Neutrophil (primary cell): ENCODE data around the gene EPS8.

ENCODE experiments used
- H3K27ac ChIP-seq: fragments of 200-600 bp; sonication (generic); 2 replicates; pipeline ENCODE4 v1.5.1; 2016; ENCODE audit warnings: mild to moderate bottlenecking, moderate library complexity
- H3K27me3 ChIP-seq: fragments of 200-600 bp; sonication (generic); 2 replicates; pipeline ENCODE4 v1.6.0; 2016; ENCODE audit warnings: mild to moderate bottlenecking
- H3K36me3 ChIP-seq: fragments of 200-600 bp; sonication (generic); 2 replicates; pipeline ENCODE4 v1.5.1; 2017
- H3K4me1 ChIP-seq, 2 experiments: fragments of 200-600 bp in 1 of 2; sonication (generic) in 1 of 2; 1 replicate in 1 of 2; 2 replicates in 1 of 2; pipeline versions ENCODE4 v1.5.1 to v1.6.1; 2013 to 2016; ENCODE audit warnings: low read depth in 1 of 2, low read length in 1 of 2, mild to moderate bottlenecking in 1 of 2, moderate library complexity in 1 of 2; ENCODE audit not compliant: control insufficient read depth in 1 of 2, insufficient read depth in 1 of 2
- H3K4me3 ChIP-seq, 2 experiments: fragments of 200-600 bp in 1 of 2; sonication (generic) in 1 of 2; 1 replicate in 1 of 2; 2 replicates in 1 of 2; pipeline ENCODE4 v1.5.1; 2013 to 2016; ENCODE audit warnings: low read depth in 1 of 2, low read length in 1 of 2, mild to moderate bottlenecking in 1 of 2, moderate library complexity in 1 of 2
- H3K9me3 ChIP-seq: fragments of 200-600 bp; sonication (generic); 2 replicates; pipeline ENCODE4 v1.5.1; 2016
- TF ChIP-seq, protein P1 (sequence below): fragments of 200-600 bp; sonication (generic); IDR thresholded peaks from 2 replicates; pipeline ENCODE4 v1.5.1; 2016; ENCODE audit warnings: antibody characterized with exemption

Gene EPS8

DNA sequence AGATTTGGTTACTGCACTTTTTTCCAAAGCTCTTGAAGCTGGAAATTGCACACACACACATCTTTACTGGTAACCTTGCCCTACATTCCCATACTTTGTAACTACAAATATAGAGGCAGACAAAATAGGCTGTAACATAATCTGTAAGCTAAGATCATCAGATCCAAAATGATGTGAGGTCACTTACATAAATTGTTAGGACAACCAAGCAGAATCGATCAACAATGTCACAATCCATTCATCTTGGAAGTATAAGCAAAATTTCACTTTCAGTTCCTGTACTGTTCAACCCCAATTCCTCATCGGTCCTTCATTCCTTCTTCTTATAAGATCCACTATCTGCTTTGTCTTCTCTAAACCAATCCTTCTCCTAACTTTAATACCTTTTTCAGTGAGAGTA is 72.6 kb downstream of the EPS8 start:
- Histone ChIP-seq H3K4me1 (no peaks in the 10 kb centered on the region), H3K9me3 (no peaks in the 10 kb centered on the region)

DNA sequence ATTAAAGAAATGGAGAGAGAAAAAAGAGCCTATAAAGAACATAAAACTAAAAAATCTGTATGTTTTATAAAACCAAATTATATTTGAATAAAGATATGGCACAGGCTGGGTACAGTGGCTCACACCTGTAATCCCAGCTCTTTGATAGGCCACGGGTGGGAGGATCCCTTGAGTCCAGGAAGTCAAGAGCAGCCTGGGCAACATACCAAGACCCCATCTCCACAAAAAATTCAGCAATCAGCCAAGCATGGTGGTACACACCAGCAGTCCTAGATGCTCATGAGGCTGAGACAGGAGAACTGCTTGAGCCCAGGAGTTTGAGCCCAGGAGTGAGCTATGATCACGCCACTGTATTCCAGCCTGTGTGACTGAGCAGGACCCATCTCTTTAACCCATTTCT is 74.9 kb downstream of the EPS8 start:
- H3K4me3 ChIP-seq = no peak overlapping the region
- H3K27ac ChIP-seq = no peak overlapping the region
- H3K9me3 ChIP-seq = no peaks in the 10 kb centered on the region
- H3K36me3 ChIP-seq = no peaks in the 10 kb centered on the region
- no peaks in the 10 kb centered on the region for H3K4me1 ChIP-seq
- TF ChIP-seq, protein P1, sequence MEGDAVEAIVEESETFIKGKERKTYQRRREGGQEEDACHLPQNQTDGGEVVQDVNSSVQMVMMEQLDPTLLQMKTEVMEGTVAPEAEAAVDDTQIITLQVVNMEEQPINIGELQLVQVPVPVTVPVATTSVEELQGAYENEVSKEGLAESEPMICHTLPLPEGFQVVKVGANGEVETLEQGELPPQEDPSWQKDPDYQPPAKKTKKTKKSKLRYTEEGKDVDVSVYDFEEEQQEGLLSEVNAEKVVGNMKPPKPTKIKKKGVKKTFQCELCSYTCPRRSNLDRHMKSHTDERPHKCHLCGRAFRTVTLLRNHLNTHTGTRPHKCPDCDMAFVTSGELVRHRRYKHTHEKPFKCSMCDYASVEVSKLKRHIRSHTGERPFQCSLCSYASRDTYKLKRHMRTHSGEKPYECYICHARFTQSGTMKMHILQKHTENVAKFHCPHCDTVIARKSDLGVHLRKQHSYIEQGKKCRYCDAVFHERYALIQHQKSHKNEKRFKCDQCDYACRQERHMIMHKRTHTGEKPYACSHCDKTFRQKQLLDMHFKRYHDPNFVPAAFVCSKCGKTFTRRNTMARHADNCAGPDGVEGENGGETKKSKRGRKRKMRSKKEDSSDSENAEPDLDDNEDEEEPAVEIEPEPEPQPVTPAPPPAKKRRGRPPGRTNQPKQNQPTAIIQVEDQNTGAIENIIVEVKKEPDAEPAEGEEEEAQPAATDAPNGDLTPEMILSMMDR = no peak
- H3K27me3 ChIP-seq = no peaks in the 10 kb centered on the region

More for the DNA sequence above, 72.6 kb downstream of the EPS8 start:
- H3K4me3 ChIP-seq = no peak overlapping the region
- H3K27me3 ChIP-seq = no peaks in the 10 kb centered on the region
- H3K36me3 ChIP-seq = no peaks in the 10 kb centered on the region
- H3K27ac ChIP-seq = no peak overlapping the region
- TF ChIP-seq, protein P1 = no peak

DNA sequence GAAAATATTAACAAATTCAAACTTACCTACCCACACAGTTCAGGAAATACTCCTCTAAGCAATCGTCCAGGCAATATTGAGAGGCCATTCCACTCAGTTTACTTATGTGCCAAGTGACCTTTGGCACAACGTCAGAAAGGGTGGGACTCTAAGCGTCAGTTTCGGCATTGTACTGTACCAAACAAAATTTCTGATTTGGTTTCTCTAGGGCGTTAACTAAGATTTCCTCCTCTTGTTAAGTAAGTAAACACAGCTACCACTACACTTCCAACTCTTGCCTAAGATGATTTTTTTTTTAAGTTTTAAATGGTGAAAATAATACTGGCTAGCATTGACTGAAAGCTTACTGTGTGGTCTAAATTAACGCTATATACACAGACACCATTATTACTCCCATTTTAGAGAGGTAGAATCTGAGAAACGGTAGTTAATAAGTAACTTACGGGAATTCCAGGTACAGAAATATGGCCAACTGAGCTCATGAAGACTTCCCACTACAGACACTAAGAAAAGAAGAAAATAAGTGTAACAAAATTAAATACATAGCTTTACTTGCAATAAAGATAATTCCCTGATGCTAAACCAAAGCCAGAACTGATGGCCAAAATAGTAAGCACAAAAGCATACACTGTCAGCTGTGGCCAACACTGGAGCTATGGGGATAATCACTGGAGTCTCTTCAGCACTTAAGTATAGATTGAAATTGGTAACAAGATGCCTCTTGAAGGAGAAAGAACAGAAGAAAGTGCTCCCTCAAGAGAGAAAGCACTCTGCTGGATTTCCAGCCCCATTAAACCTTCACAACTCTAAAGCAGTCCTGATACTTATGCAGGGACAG is 76.1 kb downstream of the EPS8 start:
- H3K9me3 ChIP-seq = no peaks in the 10 kb centered on the region
- H3K27me3 ChIP-seq = no peaks in the 10 kb centered on the region
- no peaks in the 10 kb centered on the region for H3K4me1 ChIP-seq
- H3K27ac ChIP-seq = no peak overlapping the region
- TF ChIP-seq, protein P1 = no peak
- H3K36me3 ChIP-seq = no peaks in the 10 kb centered on the region
- no peak overlapping the region for H3K4me3 ChIP-seq

DNA sequence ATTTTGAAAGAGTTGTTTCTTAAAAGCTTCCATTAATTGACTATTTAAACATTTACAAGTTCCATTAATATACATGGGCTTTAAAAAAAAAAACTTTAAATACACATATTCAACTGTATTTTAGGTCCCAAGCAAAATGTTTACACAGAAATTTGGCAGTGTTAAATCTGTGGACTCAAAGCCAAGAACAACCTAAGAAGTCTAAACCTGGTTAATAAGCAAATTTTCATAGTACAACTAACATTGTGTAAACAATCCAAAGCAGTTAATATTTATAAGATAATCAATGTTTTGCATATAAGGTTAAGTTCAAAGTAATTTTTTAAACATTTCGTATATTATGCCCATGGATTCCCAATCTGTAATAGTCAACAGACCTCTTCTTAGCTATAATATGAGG is 77.0 kb downstream of the EPS8 start:
- Histone ChIP-seq H3K4me3 (no peak overlapping the region), H3K36me3 (no peaks in the 10 kb centered on the region), H3K4me1 (no peaks in the 10 kb centered on the region), H3K27ac (no peak overlapping the region), H3K27me3 (no peaks in the 10 kb centered on the region), H3K9me3 (no peaks in the 10 kb centered on the region)
- TF ChIP-seq, protein P1 = no peak

DNA sequence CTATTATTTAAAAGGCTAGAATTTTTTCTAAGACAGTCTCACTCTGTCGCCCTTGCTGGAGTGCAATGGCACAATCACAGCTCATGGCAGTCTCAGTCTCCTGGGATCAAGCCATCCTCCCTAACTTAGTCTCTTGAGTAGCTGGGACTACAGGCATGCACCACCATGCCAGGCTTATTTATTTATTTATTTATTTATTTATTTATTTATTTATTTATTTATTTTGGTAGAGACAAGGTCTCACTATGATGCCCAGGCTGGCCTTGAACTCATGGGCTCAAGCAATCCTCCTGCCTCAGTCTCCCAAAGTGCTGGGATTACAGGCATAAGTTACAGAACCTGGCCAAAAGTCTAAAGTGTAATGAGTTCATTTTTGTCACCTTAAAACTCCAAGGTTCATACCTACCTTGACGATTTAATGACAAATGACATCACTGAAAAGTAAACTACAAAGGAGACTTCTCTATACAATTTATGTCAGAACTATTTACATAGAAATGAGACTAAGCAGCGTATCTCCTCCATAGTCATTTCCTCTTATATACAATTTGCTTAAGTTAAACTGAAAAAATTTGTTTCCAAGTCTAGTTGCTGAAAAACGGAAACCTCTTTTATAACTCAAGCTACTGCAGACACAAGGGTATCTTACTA is 78.2 kb downstream of the EPS8 start:
- H3K4me3 ChIP-seq = no peak overlapping the region
- TF ChIP-seq, protein P1 = no peak
- H3K27ac ChIP-seq = no peak overlapping the region
- no peaks in the 10 kb centered on the region for H3K9me3 ChIP-seq
- H3K27me3 ChIP-seq = no peaks in the 10 kb centered on the region
- H3K36me3 ChIP-seq = no peaks in the 10 kb centered on the region
- no peaks in the 10 kb centered on the region for H3K4me1 ChIP-seq
